Measurements from ENCODE around the gene CDK3.
"Not testable (repeated sequence)": the region's sequence is repeated elsewhere in the genome, so short reads cannot be mapped to it uniquely, and the experiment has no call there.

CDK3 gene

DNA sequence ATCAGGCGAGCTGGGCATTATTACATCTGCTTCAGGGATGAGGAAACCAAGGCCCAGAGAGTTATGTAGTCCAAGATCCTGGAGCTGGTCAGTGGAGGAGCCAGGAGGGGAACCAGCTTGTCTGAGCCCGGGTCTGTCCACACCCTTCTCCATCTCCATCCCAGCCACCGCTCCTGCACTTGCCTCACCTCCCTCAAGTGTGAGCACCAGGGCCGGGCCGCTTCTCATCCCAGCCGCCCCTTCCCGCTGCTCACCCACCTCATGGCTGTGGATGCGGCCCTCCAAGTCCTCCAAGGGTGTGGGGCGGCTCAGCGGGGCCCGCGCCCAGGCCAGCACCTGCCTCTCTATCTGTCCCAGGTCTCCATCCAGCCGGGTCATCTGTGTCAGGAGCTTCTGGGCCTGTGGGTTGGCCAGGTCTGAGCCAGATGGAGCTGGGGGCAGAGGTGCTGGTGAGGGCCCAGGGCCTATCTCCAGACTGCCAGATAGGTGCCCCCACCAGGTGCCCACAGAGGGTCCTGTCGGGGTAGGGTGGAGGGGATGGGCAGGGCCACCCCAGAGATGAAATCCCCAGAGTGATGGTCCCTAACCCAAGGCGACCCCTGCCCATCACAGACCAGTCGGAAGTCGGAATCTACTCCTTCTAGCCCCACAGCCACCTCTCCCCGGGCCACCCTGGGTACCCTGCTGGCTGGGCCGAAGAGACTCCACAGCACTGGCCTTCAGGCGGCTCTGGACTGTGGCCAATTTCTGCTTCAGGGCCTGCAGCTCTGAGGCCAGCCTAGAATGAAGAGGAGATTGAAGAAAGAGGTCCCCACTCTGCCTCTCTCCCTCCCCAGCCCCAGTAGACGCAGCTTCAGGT is 17.1 kb downstream of the CDK3 start:
- DNase-seq: no peak

DNA sequence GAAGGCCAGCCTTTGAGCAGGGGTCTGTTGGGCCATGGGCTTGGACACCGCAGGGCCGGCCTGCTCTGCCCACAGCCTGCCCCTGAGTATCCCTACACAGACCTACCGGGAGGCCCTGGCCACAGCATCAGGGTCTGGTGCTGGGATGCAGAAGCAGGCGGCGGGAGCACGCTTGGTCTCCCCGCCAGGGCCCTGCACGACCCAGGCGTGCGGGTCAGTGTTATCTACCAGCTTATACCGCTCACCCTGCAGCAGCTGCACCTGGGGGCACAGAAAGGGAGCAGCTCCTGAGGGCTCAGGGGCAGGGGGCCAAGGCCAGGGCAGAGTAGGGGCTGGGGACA is 17.7 kb downstream of the CDK3 start:
- DNase-seq: no peak

DNA sequence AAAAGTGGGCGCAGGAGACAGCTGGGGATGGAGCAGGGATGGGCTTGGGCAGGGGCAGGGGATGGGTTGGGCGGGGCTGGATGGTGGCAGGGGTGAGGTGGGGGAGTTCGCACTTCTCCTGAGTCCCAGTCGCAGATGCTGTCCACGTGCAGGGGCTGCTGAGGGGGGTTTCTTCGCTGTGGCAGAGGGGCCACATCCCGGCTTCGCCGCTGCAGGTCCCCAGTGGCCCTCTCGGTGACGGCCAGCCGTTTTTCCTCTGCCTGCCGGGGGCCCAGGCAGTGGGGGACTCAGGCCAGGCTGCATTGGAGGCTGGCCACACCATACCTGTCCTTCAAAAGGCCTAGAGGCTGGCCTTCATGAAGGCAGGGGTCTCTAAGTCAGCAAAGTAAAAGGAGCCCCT is 18.1 kb downstream of the CDK3 start:
- DNase-seq: no peak

DNA sequence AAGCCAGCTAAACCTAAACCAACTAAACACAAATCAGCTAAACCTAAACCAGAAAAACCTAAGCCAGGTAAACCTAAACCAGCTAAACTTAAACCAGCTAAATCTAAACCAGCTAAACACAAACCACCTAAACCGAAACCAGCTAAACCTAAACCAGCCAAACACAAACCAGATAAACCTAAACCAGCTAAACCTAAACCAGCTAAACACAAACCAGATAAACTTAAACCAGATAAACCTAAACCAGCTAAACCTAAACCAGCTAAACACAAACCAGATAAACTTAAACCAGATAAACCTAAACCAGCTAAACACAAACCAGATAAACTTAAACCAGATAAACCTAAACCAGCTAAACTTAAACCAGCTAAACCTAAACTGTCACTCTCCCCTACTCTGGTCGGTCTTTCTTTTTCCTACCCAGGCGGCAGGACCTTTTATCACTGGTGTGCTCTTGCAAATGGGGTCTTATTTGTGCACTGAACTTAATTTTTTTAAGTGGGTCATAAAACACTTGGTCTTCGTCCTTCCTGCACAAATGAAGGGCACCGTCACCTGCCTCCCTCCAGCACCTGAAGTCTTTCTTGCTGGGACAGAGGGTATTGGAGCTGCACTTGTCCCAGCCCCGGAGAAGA is 19.3 kb downstream of the CDK3 start:
- no peak for DNase-seq

DNA sequence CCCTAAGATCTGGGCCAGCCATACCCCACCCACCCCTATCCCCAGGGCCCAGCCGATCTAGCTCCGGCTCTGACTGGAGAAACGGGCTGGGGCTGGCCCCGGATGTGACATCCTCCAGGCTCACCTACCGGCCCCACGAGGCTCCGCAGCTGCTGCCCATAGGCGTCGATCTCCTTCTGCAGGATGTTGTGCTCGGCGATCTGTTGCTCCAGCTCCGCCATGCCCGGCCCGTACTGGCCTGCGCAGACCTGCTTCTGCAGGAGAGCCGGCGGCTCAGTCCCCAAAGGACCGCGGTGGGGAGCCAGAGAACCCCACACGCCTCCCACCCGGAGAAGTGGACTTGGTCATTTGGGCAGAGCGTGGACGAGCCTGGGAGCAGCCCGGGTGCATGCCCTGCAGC is 21.6 kb downstream of the CDK3 start:
- DNase-seq: no peak

DNA sequence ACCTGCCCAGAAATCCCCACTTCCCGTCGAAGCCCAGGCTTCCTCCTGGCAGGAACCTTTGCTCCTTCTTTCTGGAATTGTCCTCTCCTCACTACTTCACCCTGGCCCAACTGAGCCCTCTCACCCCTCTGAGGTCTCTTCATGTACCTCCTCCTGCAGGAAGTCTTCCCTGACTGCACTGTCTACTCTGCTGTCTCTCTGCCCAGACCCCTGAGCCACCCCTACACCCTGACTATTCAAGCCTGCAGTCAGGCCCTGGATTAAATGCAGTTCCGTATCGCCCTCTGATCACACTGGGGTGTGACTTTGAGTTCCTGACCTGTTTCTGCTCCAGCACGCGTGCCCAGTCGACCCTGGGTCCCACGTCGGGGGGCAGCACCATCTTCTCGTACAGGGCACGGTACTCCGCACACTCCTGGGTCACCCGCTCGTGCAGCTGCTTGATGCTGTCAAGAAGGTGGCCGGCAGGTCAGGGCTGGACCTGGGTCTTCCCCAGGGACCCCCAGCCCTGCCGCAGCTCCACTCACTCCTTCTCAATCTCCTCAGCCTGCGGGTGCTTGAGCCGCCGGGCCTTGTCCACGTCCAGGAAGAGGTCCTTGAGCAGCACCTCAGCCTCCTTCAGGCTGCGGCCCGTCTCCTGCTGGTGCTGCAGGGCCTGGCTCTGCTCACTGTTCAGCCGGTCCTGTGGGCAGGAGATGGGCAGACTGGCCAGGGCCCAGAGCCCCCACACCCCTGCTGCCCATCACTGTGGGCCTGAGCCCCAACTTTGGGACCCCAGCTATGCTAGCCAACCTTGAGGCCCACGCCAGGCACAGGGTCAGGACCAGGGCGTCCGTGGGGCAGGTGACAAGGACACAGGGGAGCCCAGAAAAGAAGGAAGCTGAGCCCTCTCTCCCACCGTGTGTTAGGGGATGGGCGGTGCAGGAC is 22.6 kb downstream of the CDK3 start:
- DNase-seq: no peak

DNA sequence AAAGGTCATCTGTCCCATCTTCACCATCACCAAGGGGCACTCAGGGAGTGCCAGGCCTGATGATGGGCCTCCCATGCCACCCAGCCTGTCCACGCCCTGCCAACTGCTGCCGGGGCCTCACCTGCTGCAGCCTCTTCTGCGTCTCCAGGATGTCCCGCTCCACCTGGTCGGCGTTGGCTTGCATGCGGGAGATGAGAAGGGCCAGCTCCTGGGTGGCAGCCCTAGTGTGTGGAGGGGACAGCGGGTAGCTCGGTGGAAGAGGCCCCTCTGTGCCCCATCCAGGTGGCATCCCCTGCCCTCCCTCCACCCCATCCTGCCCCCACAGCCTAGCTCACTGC is 23.2 kb downstream of the CDK3 start:
- DNase-seq: no peak

DNA sequence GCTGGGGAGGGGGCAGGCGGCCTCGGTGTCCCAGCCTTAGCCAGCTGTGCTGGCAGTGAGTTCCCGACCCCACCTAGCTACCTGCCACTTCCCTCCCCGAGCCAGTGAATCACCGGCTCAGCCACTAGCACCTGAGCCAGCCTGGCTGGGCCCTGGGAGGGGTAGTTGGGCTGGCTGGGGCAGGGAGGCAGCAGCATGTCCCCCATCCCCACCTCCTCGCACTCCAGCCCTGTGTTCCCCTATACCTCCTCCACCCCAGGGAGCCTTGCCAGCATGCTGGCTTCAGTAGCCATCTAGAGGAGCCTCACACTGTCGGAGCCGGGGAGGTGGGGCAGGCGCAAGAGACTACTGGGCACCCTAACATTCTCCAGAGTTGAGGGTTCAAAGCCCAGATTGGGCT is 23.7 kb downstream of the CDK3 start:
- DNase-seq: no peak

DNA sequence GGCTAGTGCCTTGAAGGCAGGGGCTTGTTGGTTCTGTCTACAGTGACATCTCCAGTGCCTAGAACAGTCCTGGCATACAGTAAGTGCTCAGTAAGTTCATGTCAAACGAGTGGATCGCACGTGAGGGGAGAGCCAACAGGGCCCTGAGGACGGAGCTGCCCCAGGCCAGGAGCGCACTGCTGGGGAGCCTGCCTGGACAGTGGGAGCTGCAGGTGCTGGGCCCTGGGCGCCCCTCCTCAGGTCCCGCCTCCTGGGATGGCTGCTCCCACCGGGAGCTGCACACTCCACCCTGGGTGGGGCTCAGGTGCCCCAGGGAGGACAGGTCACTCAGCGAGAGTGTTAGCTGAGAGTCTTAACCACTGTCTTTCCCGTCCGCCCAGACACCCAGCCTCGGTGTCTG is 24.6 kb downstream of the CDK3 start:
- DNase-seq: no peak

DNA sequence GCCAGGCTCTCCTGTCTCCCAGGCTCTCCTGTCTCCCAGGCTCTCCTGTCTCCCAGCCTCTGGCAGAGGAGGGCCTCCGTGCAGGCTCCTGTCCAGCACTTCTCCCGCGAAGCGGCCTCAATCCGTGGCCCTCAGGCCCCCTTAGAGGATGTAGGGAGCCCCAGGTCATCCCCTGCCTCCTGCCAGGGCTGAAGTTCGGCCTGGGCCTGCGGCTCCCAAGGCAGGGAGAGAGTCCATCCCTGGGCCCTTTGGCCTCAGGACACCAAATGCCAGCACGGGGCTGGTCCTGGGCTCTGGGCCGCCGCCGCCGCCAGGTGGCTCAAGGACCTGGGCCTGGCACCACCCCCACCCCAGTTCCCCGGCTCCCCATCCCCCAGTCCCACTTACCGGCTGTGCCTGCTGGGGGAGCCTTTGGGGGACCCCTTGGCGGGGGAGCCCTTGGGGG is 26.1 kb downstream of the CDK3 start:
- no peak for DNase-seq

DNA sequence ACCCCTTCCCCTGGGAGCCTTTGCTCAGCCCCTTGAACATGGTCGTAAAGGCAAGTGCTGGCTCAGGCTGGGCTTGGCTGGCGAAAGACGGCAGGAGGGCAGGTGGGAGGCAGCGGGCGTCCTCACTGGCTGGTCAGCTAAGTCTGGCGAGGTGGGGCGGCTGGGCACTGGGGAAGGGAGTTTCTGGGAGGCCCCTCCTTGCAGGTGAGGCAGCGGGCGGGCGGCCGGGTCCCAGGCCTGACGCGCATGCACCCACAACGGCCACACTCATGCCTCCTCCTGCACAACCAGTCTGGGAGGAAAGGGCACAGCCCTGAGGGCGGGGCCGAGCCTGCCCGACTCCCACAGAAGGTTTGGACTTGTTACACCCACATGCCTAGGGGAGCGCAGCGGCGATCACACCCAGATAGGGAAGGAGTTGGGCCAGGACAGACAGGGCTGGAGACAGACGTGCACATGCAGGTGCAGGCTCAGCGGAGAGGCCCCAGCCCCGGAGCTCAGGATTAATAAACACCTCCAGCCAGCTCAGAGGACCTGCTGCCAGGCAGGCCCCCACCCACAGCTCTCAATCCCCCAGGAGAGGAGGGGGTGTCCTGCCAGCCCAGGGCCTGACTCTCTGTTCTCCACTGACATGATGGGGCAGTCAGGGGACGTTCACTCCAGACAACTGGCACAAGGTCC is 26.6 kb downstream of the CDK3 start, which contains the start of gene EVPL:
Gene EVPL (minus strand): TSS at position 148 of the 681 bp plus-strand sequence. CDS start 108 bp downstream, at position 40.
- peak; percentile 77 for DNase-seq

DNA sequence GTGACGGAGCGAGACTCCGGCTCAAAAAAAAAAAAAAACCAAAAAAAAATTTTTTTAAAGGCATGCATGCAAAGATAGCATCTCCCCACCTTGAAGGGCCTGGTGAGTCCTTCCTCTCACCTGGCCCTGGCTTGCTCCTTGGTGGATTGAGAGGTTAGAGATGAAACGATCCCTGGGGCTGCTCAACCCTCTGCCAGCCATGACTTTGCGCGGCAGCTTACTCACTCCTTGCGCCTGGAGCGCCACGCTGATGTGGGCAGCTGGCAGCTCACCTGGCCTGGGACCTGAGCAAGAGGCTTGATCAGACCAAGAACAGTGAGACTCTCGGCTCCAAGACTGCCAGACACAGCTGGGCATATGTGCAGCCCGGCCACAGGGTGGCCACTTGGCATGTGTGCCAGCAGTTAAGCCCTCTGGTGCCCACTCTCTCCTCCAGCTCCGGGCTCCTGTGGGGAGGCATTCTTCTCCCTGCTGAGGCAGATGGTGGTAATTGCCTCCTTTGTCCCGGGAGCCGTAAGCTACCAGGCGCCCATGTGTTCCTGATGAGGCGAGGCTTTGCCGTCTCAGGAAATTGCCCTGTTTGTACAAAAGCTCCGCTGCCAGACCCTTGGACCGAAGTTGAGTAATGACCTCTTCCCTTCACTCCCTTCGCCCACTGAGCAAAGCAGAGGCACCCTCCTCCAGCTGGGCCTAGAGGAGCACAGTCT is 31.6 kb downstream of the CDK3 start:
- DNase-seq: no peak

DNA sequence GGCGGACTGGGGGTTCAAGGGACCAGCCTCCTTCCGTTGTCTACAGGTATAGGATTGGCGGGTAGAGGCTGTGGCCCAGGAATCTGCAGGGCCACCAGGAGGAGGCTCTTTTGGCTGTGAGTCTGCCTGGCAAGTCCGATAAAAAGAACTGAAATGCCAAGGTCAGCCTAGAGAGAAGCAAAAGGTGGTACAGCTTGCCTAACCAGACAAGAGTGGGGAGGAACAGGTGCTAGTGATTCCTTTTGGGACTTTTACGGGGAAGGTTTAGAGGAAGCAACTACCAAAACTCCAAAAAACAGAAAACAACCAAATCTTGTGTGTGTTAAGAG is 32.1 kb downstream of the CDK3 start:
- no peak for DNase-seq

DNA sequence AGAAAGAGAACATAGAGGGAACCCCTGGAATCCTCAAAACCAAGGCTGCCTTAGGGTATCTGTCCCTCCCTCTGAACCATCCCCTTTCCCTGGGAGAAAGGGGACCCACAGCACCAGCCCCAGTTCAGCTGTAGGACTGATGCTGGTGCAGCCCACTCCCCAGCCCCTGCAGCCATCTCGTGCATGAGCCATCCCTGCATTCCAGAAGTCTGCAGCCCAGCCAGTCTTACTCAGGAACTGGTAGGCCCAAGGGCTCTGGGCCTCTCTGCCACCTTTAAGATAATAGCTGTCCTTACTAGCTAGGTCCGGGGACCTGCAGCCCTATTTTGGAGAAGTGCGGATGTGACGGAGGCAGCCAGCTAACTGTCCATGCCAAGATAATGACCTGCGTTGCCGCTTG is 32.5 kb downstream of the CDK3 start:
- DNase-seq: no peak

DNA sequence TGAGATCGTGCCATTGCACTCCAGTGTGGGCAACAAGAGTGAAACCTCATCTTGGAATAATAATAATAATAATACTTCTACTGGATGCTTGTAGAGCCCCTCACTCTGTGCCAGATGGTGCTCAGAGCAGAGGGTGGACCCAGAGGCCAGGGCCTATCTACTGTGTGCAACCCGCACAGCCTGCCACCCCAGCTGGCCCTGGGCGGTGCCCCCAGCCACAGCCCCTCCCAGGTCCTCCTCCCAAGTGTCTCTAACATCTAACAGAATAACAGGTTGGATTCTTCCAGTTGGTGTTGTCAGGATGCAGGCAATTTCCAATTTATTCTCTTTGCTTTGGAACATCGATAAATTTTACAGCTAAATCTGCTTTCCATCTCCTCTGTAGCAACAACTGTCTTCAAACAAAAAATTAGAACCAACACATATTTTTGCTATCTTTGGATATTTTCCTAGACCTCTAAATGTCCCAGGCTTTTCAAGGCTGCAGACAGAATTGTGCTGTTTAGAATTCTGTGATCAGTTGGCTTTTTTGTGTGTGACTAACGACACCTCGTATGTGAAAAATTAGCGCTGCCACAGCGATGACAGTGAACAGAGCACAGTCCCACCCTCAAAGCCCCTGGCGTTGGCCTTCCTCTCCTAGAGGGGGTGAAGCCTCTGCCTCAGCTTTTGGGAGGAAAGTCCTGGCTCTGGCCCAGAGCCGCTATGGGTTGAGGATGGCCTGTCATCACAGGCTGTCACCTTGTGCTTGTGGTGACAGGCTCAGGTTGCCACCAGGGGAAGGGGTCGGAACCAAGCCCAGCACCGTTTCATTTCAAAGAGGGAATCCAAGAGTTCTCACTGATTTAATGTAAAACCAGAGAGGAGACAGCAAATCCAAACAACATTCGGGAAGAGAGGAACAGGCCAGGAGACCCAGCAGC is 34.0 kb downstream of the CDK3 start:
- no peak for DNase-seq

DNA sequence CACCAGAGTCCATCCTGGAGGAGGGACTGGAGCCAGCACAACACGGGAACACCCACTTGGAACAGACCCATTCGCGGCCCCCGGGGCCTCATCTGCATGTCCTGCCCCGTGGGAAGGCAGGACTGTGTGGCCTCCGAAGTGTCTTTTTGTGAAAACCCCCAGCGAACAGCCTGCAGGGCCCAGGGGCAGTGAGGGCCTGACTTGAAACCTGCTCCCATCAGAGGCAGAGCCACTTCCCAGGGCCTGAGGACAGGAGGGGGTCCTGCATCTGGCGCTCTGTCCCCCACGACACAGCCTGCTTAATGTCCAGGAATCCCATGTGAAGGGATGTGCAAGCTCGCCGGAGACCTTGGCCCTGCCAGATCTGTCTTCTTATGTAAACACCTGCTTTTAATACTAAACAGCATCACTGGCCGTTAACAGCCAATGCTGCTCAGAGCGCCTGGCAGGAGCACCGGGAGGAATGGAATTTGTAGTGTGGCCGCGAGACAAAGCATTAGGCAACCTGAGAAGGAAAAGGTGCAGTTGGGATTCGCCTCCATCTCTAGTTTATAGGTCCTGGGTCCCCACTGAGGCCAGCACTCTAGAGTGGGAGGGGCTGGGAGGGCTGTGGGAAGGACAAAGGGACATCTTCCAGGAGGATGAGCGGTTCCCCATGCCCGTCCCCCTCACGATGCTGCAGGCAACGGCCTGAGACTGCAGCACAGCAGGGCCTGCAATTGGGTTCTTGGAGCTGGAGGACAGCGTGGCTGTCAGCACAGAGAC is 36.0 kb downstream of the CDK3 start:
- peak; percentile 75 for DNase-seq

DNA sequence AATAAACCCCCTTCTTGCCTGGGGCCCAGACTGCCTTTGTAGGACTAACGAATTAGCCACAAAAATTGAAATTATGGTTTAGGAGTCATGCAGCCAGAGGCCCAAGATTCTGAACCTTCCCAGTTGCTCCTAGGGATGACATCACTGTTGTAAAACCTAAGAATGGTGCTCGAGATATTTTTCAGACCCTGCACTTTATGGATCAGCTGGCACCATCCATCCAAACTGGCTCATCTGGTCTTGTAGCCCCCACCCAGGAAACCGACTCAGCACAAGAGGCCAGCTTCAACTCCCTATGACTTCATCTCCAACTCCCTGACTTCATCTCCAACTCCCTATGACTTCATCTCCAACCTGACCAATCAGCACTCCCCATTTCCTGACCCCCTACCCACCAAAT is 37.4 kb downstream of the CDK3 start:
- DNase-seq: no peak

DNA sequence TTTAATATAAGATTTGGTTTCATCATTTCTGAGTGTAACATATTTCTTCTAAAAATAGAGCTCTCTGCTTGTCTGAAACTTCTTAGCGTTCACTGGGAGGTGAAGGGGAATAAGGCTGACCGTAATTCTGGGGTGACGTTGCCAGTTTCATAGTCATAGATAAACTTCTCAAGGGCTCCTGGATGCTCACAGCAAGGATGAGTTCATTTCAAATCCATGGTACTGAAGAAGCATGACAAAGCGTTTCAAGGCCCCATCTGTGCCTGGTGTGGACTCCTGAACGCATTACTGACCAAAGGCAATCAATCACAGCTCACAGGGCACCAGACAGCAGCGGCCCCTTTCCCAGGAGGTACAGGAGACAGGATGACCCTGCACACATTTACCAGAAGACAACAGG is 38.5 kb downstream of the CDK3 start:
- no peak for DNase-seq

DNA sequence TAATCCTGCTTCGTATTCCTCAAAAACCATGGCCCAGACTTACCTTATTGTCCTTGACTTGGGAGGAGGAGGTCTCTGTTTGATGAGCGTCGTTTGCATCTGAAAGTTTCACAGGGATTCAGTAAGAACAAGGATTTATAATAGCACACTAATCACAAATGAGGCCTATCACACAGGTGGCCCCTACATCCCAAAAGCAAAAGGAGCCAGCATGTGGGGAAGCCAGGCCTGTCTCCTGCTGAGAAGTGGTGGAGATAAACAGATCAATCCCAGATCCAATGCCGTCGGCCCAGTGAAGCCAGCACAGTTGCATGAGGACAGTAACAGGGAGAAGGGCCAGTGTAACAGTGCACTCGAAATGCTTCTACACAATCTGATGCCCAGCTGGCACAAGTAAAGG is 39.7 kb downstream of the CDK3 start:
- no peak for DNase-seq

DNA sequence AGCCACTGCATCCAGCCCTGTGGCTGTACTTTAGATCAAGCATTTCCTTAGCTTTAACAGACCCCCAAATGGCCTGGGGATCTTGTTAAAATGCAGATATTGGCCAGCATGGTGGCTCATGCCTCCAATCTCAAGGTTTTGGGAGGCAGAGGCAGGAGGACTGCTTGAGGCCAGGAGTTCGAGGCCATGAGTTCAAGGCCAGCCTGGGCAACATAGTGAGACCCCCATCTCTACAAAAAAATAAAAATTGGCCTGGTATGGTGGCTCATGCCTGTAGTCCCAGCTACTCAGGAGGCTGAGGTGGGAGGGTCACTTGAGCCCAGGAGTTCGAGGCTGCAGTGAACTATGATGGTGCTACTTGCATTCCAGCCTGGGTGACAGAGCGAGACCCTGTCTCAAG is 42.2 kb downstream of the CDK3 start:
- not testable (repeated sequence) for DNase-seq

All from NCI-H526 treated with DMSO at 0.1 percent for 48 hours (cell line).